DND-41 (cell line): ENCODE data around the gene NXPH2.

Source experiments
- EZH2 ChIP-seq: IDR thresholded peaks from 3 replicates; pipeline ENCODE4 v1.6.1; 2012; ENCODE audit warnings: borderline replicate concordance, low read depth, mild to moderate bottlenecking, moderate library complexity, low read length, inconsistent platforms; ENCODE audit not compliant: severe bottlenecking
- TF ChIP-seq, protein P1 (sequence below): IDR thresholded peaks from 2 replicates; pipeline ENCODE4 v1.5.1; 2012; ENCODE audit warnings: borderline replicate concordance, low read length, moderate library complexity, mild to moderate bottlenecking; ENCODE audit not compliant: poor library complexity, severe bottlenecking; ENCODE audit errors: extremely low read depth

DNA sequence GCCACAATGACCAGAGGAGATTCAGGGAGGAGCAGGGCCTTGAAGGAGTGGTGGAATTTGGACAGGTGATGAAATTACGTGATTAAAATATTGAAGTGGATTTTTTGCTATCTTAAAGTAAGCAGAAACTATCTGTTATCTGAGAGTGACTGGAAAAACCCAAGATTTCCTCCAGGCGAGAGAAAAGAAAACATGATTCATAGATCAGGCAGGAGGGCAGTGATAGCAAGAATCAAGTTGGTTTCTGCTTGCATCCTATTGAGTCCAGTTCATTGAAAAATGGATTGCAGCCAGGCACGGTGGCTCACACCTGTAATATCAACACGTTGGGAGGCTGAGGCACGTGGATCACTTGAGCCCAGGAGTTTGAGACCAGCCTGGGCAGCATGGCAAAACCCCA, 127.8 kb downstream of the NXPH2 start:
- TF ChIP-seq, protein P1, sequence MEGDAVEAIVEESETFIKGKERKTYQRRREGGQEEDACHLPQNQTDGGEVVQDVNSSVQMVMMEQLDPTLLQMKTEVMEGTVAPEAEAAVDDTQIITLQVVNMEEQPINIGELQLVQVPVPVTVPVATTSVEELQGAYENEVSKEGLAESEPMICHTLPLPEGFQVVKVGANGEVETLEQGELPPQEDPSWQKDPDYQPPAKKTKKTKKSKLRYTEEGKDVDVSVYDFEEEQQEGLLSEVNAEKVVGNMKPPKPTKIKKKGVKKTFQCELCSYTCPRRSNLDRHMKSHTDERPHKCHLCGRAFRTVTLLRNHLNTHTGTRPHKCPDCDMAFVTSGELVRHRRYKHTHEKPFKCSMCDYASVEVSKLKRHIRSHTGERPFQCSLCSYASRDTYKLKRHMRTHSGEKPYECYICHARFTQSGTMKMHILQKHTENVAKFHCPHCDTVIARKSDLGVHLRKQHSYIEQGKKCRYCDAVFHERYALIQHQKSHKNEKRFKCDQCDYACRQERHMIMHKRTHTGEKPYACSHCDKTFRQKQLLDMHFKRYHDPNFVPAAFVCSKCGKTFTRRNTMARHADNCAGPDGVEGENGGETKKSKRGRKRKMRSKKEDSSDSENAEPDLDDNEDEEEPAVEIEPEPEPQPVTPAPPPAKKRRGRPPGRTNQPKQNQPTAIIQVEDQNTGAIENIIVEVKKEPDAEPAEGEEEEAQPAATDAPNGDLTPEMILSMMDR = no peak
- no peak for TF ChIP-seq EZH2
